Measurements from ENCODE around the gene WFIKKN1. TPM values are rescaled to one million over a fixed set of nuclear protein-coding genes. Genes with fewer than 3 reads are reported as not detected.

Gene WFIKKN1
- total and polyA plus RNA-seq, 2 experiments from 2014 or later = 79.6 to 125 TPM

DNA sequence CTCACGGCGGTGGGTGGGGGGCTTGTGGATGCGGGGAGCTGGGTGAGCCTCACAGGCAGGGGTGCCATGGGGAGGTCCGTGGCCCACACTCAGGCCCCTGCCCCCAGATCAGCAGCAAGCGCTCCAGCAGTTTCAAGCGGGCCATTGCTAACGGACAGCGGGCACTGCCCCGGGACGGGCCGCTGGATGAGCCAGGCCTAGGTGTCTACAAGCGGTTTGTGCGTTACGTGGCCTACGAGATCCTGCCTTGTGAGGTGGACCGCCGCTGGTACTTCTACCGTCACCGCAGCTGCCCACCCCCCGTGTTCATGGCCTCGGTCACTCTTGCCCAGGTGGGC, 45.7 kb downstream of the WFIKKN1 start:
- TF ChIP-seq CTCF (IDR thresholded peaks at IDR 0.05; ENCODE audit: low read depth, low read length) = no peak

DNA sequence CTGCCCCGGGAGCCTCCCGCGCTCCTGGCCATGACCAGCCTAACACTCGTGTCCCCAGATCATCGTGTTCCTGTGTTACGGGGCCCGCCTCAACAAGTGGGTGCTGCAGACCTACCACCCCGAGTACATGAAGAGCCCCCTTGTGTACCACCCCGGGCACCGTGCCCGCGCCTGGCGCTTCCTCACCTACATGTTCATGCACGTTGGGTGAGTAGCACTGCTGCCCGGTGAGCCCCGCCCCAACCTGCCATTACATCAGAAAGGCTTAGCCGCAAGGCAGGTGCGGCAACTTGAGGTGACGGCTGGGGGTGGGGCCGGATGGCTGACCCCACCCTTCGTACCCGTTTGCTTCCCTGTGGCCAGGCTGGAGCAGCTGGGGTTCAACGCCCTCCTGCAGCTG, 46.1 kb downstream of the WFIKKN1 start:
- no peak for TF ChIP-seq CTCF (IDR thresholded peaks at IDR 0.05; ENCODE audit: low read depth, low read length)
- DNase-seq (ENCODE audit: low read depth in 1 of 2, low spot score in 1 of 2) = no peak
- Histone ChIP-seq H3K4me1 (ENCODE audit: low read depth) (peaks cover 12% of the 10 kb centered on the region), H3K27ac (no peak overlapping the region), H3K36me3 (peaks cover 20% of the 10 kb centered on the region), H3K27me3 (no peaks in the 10 kb centered on the region), H3K4me3 (no peak overlapping the region), H3K9me3 (ENCODE audit: low read depth) (no peaks in the 10 kb centered on the region)

More for the DNA sequence above, 45.7 kb downstream of the WFIKKN1 start:
- H3K4me3 ChIP-seq = no peak overlapping the region
- no peak overlapping the region for H3K27ac ChIP-seq
- DNase-seq (ENCODE audit: low read depth in 1 of 2, low spot score in 1 of 2) = no peak
- H3K36me3 ChIP-seq = peaks cover 17% of the 10 kb centered on the region
- H3K27me3 ChIP-seq = no peaks in the 10 kb centered on the region
- no peaks in the 10 kb centered on the region for H3K9me3 ChIP-seq (ENCODE audit: low read depth)
- H3K4me1 ChIP-seq (ENCODE audit: low read depth) = peaks cover 12% of the 10 kb centered on the region

DNA sequence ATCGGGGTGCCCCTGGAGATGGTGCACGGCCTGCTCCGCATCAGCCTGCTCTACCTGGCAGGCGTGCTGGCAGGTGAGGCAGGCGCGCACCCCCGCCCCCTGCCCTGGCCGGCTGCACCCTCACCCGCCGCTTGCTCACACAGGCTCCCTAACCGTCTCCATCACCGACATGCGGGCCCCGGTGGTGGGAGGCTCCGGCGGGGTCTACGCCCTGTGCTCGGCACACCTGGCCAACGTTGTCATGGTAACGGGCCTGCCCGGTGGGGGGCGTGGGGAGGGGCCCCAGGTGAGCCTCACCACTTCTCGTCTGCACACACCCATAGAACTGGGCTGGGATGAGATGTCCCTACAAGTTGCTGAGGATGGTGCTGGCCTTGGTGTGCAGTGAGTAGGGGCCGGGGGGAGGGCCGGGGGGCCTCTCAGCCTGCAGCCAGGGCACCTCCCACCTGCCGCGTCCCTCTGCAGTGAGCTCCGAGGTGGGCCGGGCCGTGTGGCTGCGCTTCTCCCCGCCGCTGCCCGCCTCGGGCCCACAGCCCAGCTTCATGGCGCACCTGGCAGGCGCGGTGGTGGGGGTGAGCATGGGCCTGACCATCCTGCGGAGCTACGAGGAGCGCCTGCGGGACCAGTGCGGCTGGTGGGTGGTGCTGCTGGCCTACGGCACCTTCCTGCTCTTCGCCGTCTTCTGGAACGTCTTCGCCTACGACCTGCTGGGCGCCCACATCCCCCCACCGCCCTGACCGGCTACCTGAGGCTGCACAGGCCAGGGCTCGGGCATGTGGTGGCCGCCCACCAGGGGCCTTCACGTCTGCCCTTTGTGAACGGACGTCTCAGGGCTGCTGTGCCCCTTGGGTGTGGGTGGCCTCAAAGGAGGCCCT, 46.8 kb downstream of the WFIKKN1 start:
- Histone ChIP-seq H3K27ac (no peak overlapping the region), H3K9me3 (ENCODE audit: low read depth) (no peaks in the 10 kb centered on the region), H3K4me1 (ENCODE audit: low read depth) (peaks cover 12% of the 10 kb centered on the region), H3K4me3 (no peak overlapping the region), H3K27me3 (no peaks in the 10 kb centered on the region), H3K36me3 (peaks cover 20% of the 10 kb centered on the region)
- no peak for DNase-seq (ENCODE audit: low read depth in 1 of 2, low spot score in 1 of 2)
- no peak for TF ChIP-seq CTCF (IDR thresholded peaks at IDR 0.05; ENCODE audit: low read depth, low read length)

GRCh38 chr16:678209-678857, 47.5 kb downstream of the WFIKKN1 start:
- Histone ChIP-seq H3K9me3 (ENCODE audit: low read depth) (no peaks in the 10 kb centered on the region), H3K27ac (peak overlapping the region; percentile 92), H3K4me1 (ENCODE audit: low read depth) (peaks cover 12% of the 10 kb centered on the region), H3K36me3 (peaks cover 21% of the 10 kb centered on the region), H3K4me3 (no peak overlapping the region), H3K27me3 (no peaks in the 10 kb centered on the region)
- DNase-seq (ENCODE audit: low read depth in 1 of 2, low spot score in 1 of 2) = no peak
- TF ChIP-seq CTCF (IDR thresholded peaks at IDR 0.05; ENCODE audit: low read depth, low read length) = no peak

- peaks cover 12% of the 10 kb centered on the region for H3K4me1 ChIP-seq (ENCODE audit: low read depth)
- DNase-seq (ENCODE audit: low read depth in 1 of 2, low spot score in 1 of 2) = peak; percentile 66 to 88
- no peak for TF ChIP-seq CTCF (IDR thresholded peaks at IDR 0.05; ENCODE audit: low read depth, low read length)
These were observed 48.4 kb downstream of the WFIKKN1 start for GRCh38 chr16:678858-679813.

More at GRCh38 chr16:678858-679813, 48.4 kb downstream of the WFIKKN1 start:
- Histone ChIP-seq H3K27ac (peak overlapping the region; percentile 92), H3K9me3 (ENCODE audit: low read depth) (no peaks in the 10 kb centered on the region), H3K4me3 (peak overlapping the region; percentile 44), H3K27me3 (no peaks in the 10 kb centered on the region), H3K36me3 (peaks cover 21% of the 10 kb centered on the region)
